ENCODE results near the gene KANSL3.
"Not testable (repeated sequence)": the region's sequence is repeated elsewhere in the genome, so short reads cannot be mapped to it uniquely, and the experiment has no call there.

Gene KANSL3

DNA sequence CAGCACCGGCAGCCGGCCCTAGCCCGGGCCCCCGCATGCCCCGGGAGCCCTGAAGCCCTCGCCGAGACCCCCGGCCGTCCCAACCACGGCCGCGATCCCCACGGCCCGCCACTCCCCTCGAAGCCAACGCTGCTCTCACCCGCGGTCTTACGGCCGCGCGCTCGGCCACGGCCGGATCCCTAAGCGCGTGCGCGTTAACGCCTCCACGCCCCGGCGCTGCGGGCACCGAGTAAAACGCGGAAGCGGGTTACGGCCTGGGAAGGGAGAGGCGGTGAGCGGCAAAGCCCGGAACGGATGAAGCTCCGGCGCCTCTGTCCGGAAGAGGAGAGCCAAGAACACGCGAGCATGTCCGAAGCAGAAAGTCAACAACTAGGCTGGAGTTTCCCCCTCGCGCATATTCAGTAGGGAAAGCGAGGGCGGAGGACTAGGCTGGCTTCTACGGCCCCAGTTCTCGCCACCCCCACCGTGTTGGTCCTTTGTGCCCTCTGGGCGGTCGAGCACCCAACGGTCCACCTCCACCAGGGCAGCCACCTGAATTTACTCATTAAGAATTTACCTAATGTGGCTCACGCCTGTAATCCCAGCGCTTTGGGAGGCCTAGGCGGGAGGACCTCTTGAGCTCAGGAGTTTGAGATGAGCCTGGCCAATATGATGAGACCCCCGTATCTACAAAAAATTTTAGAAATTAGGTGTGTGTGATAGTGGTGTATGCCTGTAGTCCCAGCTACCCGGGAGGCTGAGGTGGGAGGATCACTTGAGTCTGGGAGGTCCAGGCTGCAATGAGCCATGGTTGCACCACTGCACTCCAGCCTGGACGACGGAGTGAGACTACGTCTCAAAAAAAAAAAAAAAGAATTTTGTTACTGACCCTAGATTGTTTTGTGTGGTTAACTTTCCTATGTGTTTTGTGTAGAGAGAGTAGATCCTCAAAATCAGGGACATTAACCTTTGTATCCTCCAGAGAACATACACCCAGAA, at the start of gene KANSL3:
KANSL3 (minus strand) TSS at position 169 of the 978 bp plus-strand sequence. CDS start 1,177 bp downstream, outside the sequence.
- peak; percentile 61 for DNase-seq

DNA sequence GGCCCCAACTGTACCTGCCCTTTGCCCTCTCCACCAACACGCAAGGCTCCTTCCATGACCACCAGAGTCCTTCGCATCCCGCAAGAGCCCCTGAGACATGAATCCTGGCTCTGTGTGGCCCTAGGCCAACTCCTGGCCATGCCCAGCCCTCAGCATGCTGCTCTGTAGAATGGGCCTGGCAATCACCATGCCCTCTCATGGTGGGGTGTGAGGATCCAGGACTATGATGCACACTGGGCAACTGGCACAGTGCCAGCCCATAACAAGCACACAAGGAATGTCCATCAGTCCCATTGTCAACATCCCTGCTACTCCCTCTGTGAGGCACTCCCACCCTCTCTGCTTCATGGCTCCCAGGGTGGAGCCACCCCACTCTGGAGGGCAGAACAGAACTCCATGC, 49.2 kb upstream of the KANSL3 start:
- no peak for DNase-seq

DNA sequence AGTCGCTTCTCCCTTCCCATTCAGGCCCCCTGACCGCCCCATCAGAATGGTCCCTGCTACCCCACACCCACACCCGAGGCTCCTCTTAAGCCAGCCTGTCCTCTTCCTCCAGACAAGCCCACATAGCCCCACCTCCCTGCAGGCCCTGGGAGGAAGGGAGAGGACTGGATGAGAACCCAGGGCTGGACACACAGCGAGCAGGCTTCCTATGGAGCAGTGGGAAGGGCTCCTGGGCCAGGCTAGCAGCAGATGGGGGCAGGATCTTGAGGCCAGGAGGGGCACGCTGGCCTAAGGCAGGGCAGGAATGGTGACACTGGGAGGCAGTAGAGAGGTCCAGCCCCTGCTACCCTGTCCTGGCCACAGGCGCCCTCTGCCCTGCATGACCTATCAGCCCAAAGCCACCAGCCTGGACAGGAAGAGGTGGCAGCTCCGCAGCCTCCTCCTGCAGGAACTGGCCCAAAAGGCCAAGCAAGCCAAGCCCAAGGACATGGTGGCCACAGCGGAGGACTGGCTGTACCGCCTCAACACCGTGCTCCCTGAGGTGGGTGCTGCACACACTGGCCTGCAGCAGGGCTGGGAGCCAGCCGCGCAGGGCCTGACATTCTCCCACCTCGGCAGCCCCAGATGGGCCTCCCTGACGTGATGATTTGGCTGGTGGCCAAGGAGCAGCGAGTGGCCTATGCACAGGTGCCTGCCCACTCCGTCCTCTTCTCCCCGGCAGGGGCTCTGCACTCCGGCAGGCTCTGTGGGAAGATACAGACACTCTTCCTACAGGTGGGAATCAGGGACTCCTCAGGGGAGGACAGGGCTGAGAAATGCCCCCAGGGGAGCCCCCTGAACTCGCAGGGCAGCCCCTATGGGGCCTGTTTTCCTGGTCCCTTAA, 47.7 kb upstream of the KANSL3 start:
- no peak for DNase-seq

DNA sequence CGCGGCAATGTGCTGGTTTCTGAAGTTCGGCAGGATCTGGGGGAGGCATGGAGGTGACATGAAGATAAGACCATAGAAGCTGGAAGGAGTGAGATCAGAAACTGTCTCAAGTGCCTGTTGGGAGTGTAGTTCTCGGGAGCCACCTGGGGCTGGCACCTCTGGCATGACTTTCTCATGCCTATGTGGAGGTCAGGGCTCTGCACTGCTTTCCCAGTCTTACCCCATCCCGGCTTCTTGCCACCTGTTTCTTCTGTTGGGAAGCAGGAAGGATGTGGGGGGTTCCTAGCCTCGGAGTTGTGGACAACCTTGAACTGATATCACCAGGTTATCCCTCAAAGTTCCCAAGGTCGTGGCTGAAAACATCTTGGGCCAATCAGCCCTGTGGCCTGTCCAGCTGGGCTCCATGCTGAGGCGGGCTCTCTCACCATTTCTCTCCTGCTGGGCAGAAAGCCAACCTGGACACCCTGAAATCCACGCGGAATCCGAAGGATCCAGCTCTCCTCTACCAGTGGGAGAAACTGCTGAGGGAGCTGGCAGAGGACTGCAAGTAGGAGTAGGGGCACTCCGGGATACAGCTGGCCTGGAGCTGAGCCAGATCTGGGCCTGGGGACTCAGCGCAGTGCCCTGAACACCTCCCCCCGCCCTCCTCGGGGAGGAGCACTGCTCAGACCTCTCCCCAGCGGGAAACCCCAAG, 46.9 kb upstream of the KANSL3 start:
- no peak for DNase-seq

DNA sequence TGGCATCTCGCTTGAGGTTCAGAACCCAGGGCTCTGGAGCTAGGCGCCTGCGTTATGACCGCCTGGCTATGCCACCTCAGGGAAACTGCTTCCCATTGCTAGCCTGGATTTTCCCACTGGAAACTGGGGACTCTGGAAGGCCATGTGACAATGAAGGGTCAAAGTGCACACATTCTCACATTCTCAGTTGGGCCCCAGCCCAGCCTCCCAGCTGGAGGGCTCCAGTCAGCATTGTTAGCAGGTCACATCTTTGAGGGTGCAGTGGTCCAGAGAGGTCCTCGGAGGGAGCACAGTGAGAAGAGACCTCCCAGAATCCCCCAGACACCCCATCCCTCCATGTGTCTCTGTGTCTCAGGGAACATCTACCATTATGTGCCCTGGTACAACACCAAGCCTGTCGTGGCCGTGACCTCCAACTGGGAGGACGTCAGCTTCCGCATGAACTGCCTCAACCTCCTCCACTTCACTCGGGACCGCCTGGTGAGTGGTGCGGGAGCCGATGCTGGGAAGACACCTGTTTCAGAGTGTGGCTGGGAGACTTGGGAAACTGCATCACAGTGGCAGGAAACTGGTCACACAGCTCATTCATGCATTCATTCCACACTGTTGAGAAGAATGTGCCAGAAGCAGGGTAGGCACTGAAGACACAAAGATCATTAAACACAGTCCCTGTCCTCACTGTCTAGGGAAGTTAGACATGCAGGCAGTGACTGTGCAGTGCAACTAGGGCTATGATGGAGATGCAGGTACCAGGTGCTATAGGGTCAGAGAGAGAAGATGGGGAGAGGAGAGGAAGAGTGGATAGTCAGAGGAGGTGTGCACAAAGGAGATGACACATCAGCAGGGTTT, 46.1 kb upstream of the KANSL3 start:
- DNase-seq = no peak

DNA sequence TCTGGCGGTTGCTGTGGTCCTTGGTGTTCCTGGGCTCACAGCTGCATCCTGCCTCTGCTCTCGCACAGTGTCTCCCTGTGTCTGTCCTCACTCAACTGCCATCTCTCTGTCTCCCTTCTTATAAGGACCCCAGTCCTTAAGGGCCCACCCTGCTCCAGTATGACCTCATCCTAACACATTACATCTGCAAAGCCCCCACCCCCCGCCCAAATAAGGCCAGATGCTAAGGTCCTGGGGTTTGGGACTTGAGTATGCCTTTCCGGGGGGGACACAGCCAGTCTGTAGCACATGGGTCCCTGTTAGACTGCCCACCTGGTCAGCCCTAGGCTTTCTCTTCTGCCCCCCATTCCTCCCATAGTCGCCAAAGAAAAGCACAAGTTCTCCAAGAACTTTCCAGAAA, 45.2 kb upstream of the KANSL3 start:
- DNase-seq = no peak

DNA sequence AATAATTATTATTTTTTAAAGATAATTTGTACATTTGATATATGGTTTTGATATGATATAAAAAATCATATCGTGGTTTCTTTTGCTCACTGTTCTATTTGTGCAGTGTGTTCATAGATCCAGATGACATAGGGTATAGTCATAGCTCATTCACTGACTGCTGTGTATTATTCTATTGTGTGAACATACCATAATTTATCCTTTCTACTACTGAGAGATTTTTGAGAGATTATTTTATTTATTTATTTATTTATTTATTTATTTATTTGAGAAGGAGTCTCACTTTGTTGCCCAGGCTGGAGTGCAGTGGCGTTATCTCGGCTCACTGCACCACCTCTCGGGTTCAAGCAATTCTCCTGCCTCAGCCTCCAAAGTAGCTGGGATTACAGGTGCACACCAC, 43.4 kb upstream of the KANSL3 start:
- no peak for DNase-seq

DNA sequence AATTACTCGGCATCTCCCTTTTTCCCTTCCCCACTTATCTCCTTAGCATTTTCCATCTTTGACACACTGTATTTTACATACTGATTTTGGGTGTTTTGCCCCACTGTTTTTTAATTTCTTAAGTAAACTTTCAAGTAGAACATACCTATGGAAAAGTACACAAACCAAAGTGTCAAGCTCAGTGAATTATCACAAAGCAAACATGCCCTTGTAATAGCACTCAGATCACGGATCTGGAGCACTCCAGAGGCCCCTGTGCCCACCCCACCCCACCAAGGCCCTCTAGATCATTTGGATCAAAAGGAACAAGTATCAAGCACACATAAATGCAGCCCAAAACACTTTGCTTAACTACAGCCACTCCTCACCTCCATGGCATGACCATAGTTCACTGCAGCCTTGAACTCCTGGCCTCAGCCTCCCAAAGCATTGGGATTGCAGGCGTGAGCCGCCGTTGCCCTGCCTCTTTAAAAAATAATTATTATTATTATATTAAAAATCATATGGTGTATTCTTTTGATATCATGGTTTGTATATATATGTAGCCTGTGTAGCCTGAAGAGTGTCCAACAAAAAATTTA, 42.5 kb upstream of the KANSL3 start:
- no peak for DNase-seq

DNA sequence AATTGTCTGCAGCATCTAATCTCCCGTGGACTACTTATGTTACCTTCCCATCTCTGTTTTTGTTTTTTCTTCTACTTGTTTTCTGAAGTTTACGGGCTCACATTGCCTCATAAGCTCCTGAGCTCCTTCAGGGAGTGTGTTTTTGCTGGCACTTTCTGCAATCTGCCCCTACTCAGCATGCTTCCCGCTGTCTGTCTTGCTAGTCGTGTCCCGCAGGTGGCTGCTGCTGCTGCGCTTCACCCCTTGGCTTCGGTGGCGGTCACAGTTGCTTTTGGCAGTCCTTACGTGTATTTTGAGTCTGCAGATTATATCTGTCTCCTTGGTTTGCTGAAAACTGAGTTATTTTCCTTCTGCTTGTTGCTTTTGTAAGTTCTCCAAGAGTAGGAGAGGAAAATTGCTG, 41.7 kb upstream of the KANSL3 start:
- DNase-seq = no peak

DNA sequence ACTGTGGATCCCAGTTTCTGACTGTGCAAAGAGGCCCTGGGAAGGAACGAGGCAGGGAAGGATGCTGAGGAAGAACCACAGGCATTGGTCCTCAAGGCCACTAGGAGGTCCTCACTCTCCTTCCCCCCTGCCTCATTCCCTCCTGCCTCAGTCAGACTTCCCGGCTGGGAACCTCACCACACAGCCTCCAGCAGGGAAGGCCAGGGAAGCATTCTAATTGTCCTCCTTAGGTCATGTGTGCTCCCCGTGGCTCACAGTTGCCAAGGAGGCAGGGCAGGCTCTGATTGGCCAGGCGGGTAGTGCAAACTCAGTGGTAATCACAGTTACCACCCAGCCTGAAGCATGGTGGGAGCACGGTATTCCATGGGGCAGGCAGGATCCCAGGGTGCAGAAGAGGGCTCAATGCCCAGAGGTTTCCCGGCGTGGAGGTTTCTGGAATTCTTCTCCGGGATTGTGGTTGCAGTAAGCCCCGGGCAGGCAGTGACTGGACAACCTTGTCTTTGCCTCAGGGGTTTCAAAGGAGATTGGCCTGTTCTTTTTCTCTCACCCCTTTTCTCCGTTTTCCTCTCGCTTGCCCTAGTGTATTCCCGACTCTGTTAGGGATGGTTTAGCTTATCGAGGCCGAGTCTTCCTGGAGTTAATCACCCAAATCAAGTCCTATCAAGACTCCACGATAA, 31.6 kb upstream of the KANSL3 start:
- DNase-seq = no peak

DNA sequence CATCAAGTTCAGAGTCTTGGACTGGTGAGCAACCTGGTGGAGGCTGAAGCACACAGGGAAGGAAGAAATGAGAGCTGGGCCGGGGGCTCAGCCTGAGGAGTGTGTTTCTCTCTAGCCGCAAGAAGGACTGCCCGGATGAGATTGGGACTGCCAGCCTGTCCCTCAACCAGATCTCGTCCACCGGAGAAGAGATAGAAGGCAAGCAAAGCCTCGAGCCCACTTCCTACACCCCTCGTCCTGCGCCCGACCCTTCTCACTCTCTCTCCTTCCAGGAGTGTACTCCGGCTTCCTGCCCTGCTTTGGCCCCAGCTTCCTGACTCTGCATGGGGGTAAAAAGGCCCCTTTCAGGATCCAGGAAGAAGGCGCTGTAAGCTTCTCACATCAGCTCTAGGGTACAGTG, 30.7 kb upstream of the KANSL3 start:
- no peak for DNase-seq

DNA sequence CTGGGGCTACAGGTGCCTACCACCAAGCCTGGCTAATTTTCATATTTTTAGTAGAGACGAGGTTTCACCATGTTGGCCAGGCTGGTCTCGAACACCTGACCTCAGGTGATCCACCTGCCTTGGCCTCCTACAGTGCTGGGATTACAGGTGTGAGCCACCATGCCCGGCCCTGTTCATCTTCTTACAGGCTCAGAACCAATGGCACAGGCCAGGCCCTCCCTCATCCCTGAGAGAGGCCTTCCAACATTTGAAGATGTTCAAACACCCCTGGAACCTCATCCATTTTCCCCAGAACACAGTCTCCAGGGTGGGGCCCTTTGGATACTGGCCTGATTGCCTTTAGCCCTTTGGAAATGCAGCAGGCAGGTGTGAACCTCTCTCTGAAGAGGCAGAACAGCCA, 27.6 kb upstream of the KANSL3 start:
- DNase-seq = not testable (repeated sequence)

DNA sequence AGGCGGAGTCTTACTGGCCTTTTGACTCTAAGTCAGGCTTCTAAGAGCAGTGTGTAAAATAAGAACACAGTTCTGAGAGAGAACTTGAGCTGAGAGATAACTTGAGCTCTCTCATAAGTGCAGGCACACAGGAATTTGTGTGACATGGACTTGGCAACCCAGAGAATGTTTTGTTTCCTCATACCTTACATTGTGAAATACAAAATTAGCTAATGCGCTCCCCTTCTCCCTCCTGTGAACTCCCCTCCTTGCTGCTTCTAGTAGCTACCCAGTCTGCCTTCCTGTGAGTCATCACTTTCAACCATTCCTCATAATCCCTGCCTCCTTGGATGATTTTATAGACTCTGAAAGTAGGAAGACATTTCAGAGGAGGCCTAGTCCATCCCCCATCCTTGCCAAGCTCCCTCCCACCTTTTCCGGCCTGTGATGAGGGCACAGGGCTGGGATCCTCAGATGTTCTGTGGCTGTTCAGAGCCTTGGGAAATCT, 27.0 kb upstream of the KANSL3 start:
- DNase-seq = no peak

DNA sequence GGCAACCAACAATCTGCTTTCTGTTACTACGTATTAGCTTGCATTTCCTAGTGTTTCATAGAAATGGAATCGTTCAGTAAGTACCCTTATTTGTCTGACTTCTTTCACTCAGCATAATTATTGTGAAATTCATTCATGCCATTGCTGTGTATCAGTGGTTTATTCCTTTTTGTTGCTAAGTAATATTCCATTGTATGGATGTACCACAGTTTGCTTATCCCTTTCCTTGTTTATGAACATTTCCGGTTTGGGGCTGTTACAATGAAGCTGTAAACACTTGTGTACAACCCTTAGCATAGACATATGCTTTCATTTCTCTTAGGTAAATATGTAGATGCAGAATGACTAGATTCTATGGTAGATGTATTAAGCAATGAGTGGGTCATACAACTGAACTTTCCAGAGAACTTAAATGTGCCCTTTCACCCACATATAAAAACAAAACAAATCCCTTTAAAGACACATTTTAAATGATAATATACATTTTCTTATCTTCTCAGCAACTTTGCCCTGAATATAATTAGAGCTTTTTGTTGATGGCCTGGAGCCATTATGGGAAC, 26.3 kb upstream of the KANSL3 start:
- no peak for DNase-seq

DNA sequence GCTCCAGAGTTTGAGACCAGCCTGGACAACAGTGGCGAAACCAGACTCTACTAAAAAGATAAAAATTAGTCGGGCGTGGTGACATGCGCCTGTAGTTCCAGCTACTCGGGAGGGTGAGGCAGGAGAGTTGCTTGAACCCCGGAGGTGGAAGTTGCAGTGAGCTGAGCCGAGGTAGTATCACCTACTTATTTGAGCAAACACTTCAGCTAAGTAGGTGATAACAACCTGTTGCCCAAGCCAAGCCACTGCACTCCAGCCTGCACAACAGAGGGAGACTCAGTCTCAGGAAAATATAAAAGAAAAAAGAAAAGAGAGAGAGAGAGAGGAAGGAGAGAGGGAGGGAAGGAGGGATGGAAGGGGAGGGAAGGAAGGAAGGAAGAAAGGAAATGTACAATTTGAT, 25.7 kb upstream of the KANSL3 start:
- DNase-seq = no peak

DNA sequence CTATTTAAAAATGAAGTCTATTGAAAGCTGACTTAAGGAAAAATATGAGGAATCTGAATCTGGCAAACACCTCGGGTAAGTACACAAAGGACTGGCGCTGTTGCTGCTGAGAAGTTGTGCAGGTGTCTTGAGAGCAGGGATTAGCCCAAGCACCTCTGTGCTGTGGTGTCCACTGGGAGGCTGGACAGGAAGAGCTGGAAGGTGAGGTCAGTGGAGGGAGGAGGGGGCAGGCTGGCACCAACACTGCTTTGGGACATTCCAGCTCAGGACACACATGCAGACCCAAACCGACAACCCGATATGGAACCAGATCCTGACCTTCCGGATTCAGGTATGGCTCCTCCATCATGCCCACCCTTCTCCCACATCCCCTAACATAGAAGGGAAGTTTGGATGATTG, 25.1 kb upstream of the KANSL3 start:
- DNase-seq = no peak

DNA sequence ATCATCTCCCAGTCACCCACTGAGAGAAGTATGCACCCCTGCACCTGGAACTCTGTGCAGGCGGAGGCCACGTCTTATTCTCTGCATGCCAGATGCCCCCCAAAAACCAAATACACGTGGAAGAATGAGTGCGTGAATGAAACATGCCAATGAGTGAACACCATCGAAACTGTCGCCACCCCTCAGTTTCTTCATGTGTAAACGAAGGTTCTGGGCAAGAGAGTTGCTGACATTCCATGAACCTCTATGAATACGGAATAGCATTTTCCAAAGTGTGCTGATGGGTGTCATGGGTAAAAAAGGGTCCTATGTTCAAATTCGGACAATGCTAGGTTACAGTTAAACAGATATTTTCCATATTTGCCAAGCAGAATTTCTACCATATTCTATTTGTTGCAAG, 24.2 kb upstream of the KANSL3 start:
- no peak for DNase-seq

DNA sequence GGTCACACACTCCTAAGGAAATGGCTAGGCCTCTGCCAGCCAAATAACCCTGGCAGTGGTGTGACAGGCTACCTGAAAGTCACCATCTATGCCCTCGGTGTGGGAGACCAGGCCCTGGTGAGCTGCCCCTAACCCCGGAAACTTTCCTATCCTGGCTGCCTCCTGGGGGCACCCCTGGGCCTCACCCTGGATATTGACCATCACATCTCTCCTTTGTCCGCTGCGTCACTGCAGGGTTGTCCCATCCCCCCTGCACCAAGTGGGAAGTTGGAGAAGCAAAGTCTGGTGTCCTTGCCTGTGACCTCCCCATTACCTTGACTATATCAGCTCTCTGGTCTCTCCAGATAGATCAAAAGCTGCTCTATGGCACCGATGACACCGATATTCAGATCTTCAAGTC, 23.2 kb upstream of the KANSL3 start:
- DNase-seq = no peak

DNA sequence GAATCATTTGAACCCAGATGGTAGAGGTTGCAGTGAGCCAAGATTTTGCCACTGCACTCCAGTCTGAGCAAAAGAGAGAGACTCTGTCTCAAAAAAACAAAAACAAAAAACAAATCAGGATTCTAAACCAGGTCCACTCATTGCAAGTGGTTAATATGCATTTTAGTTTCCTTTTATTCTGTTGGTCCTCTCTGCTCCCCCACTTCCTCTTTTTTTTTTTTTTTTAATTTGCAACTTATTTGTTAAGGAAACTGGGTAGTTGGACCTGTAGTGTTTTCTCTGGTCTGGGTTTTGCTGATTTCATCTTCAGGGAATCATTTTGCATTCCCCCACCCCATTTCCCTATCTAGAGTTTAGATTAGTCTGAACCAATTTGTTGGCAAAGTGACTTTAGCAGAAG, 18.4 kb upstream of the KANSL3 start:
- no peak for DNase-seq

DNA sequence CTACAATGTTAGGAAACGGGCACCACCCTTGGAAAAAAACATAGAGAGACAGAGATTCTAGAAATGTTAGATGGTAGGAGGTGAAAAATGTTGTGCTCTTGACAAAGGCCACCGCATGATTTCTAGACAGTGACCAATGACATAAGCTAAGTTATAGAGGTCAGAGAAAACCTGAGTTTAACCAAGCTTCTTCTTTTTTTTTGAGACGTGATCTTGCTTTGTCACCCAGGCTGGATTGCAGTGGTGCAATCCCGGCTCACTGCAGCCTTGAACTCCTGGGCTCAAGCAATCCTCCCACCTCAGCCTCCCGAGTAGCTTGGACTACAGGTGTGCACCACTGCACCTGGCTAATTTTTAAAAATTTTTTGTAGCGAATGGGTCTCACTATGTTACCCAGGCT, 17.4 kb upstream of the KANSL3 start:
- DNase-seq = no peak

DNA sequence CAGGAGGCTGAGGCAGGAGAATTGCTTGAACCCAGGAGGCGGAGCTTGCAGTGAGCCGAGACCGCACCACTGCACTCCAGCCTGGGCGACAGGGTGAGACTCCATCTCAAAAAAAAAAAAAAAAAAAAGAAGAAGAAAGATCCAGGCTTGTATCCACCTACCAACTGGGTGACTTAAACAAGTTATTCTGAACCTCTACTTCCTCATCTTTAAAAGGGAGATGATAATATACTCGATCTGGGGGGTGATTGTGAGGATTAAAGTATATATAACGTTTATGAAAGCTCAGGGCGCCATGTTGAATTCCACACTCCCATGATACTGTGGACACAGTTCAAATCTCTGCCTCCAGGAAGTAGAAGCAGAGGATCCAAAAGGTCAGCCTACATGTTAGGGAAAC, 16.7 kb upstream of the KANSL3 start:
- not testable (repeated sequence) for DNase-seq

All from NCI-H1436 treated with DMSO at 0.1 percent for 48 hours (cell line).